WTC11 (cell line): ENCODE data around the gene ATP10D.

Source experiments
- AFF4 ChIP-seq: sonication (generic); formaldehyde crosslinking; IDR thresholded peaks from 2 replicates; pipeline ENCODE4 v1.8.1; 2023; ENCODE audit warnings: mild to moderate bottlenecking, missing genetic modification reagents, borderline replicate concordance
- CREB1 ChIP-seq: sonication (generic); formaldehyde crosslinking; IDR thresholded peaks from 2 replicates; pipeline ENCODE4 v1.8.0; 2023; ENCODE audit warnings: mild to moderate bottlenecking, missing genetic modification reagents
- MAX ChIP-seq: sonication (generic); formaldehyde crosslinking; IDR thresholded peaks from 2 replicates; pipeline ENCODE4 v1.8.0; 2022; ENCODE audit warnings: mild to moderate bottlenecking, missing genetic modification reagents
- STAT6 ChIP-seq: sonication (generic); formaldehyde crosslinking; conservative IDR thresholded peaks from 2 replicates; pipeline ENCODE4 v1.8.1; 2023; ENCODE audit warnings: mild to moderate bottlenecking, low read depth, missing genetic modification reagents, moderate library complexity
- ZNF263 ChIP-seq: sonication (generic); formaldehyde crosslinking; IDR thresholded peaks from 2 replicates; pipeline ENCODE4 v1.8.1; 2022; ENCODE audit warnings: low read depth, mild to moderate bottlenecking, moderate library complexity, missing genetic modification reagents
- ZNF396 ChIP-seq: fragments of 250-450 bp; sonication (Bioruptor Pico); IDR thresholded peaks from 2 replicates; pipeline ENCODE4 v1.8.0; 2021; ENCODE audit warnings: mild to moderate bottlenecking, moderate library complexity, borderline replicate concordance
- TF ChIP-seq, protein P1 (sequence below): fragments of 200-600 bp; IDR thresholded peaks from 2 replicates; pipeline ENCODE4 v1.8.0; 2022; ENCODE audit warnings: antibody characterized with exemption

GRCh38 chr4:47597696-47598095, 112.6 kb downstream of the ATP10D start:
- TF ChIP-seq STAT6 (CRISPR knock-in tag) (no peak), CREB1 (CRISPR knock-in tag) (no peak), ZNF263 (CRISPR knock-in tag) (no peak), MAX (CRISPR knock-in tag) (no peak), AFF4 (CRISPR knock-in tag) (no peak), ZNF396 (CRISPR knock-in tag) (no peak)
- TF ChIP-seq, protein P1, sequence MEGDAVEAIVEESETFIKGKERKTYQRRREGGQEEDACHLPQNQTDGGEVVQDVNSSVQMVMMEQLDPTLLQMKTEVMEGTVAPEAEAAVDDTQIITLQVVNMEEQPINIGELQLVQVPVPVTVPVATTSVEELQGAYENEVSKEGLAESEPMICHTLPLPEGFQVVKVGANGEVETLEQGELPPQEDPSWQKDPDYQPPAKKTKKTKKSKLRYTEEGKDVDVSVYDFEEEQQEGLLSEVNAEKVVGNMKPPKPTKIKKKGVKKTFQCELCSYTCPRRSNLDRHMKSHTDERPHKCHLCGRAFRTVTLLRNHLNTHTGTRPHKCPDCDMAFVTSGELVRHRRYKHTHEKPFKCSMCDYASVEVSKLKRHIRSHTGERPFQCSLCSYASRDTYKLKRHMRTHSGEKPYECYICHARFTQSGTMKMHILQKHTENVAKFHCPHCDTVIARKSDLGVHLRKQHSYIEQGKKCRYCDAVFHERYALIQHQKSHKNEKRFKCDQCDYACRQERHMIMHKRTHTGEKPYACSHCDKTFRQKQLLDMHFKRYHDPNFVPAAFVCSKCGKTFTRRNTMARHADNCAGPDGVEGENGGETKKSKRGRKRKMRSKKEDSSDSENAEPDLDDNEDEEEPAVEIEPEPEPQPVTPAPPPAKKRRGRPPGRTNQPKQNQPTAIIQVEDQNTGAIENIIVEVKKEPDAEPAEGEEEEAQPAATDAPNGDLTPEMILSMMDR: no peak
